SU-DHL-6 (cell line): ENCODE results near the gene EBF3.

ENCODE experiments used
- H2AFZ ChIP-seq: fragments of 200-600 bp; sonication (generic); 2 replicates; pipeline ENCODE4 v1.6.1; 2014; ENCODE audit warnings: low read depth, mild to moderate bottlenecking, moderate library complexity, mixed read lengths, antibody characterized with exemption, low read length; ENCODE audit not compliant: severe bottlenecking
- H3F3A ChIP-seq: fragments of 200-600 bp; shearing (Covaris generic); 2 replicates; pipeline ENCODE4 v1.6.0; 2016; ENCODE audit warnings: antibody characterized with exemption, mild to moderate bottlenecking; ENCODE audit not compliant: insufficient read depth
- H3K27ac ChIP-seq: fragments of 200-600 bp; sonication (generic); 2 replicates; pipeline ENCODE4 v1.5.1; 2016; ENCODE audit warnings: low read depth, mild to moderate bottlenecking, low read length, moderate library complexity, mixed read lengths
- H3K27me3 ChIP-seq: fragments of 200-600 bp; sonication (generic), shearing (Covaris generic); 2 replicates; pipeline ENCODE4 v1.6.0; 2014; ENCODE audit warnings: mild to moderate bottlenecking, low read length
- H3K36me3 ChIP-seq: fragments of 200-600 bp; sonication (generic); 2 replicates; pipeline ENCODE4 v1.6.1; 2014; ENCODE audit warnings: mild to moderate bottlenecking, low read length, mixed read lengths
- H3K4me2 ChIP-seq: fragments of 300-600, 200-600 bp; shearing (Covaris generic), sonication (generic); 2 replicates; pipeline ENCODE4 v1.6.0; 2014; ENCODE audit warnings: low read length, low read depth, mild to moderate bottlenecking; ENCODE audit not compliant: poor library complexity, severe bottlenecking
- H3K4me3 ChIP-seq: fragments of 200-600 bp; sonication (generic); 2 replicates; pipeline ENCODE4 v1.5.1; 2014; ENCODE audit warnings: antibody characterized with exemption, low read length, mild to moderate bottlenecking, mixed read lengths; ENCODE audit not compliant: insufficient read depth, poor library complexity, severe bottlenecking
- H3K79me2 ChIP-seq: fragments of 200-600 bp; sonication (generic); 2 replicates; pipeline ENCODE4 v1.6.1; 2014; ENCODE audit warnings: mild to moderate bottlenecking, low read length, moderate library complexity; ENCODE audit not compliant: insufficient read depth
- H3K9ac ChIP-seq: fragments of 200-600 bp; sonication (generic); 2 replicates; pipeline ENCODE4 v1.7.0; 2014; ENCODE audit warnings: mild to moderate bottlenecking, low read length
- H3K9me2 ChIP-seq: fragments of 200-600 bp; sonication (generic); replicated peaks from 2 replicates; pipeline ENCODE4 v1.6.1; 2014; ENCODE audit warnings: low read length; ENCODE audit not compliant: insufficient read depth
- H3K9me3 ChIP-seq: fragments of 200-600 bp; sonication (generic); 2 replicates; pipeline ENCODE4 v1.6.1; 2014; ENCODE audit warnings: low read length, mixed read lengths; ENCODE audit not compliant: insufficient read depth
- H4K20me1 ChIP-seq: fragments of 200-600 bp; sonication (generic); 2 replicates; pipeline ENCODE4 v1.6.1; 2014; ENCODE audit warnings: low read depth, mild to moderate bottlenecking, antibody characterized with exemption, low read length, moderate library complexity, mixed read lengths
- CTCF ChIP-seq: fragments of 200-600 bp; sonication (generic); IDR thresholded peaks from one replicate; pipeline ENCODE4 v1.5.1; 2017; ENCODE audit warnings: antibody characterized with exemption, mild to moderate bottlenecking, low read length, moderate library complexity; ENCODE audit not compliant: insufficient read depth, poor library complexity, severe bottlenecking
- EZH2phosphoT487 ChIP-seq: fragments of 200-600 bp; sonication (generic), shearing (Covaris generic); conservative IDR thresholded peaks from 2 replicates; pipeline ENCODE4 v1.6.1; 2018; ENCODE audit warnings: mild to moderate bottlenecking, antibody characterized with exemption, low read length, moderate library complexity, mixed read lengths

EBF3 gene

GRCh38 chr10:129860396-129860795, 103.7 kb downstream of the EBF3 start:
- Histone ChIP-seq H3F3A (no peaks in the 10 kb centered on the region), H3K9me3 (no peaks in the 10 kb centered on the region), H3K79me2 (no peaks in the 10 kb centered on the region), H4K20me1 (no peaks in the 10 kb centered on the region), H2AFZ (no peak overlapping the region), H3K4me2 (no peak overlapping the region), H3K27ac (no peak overlapping the region), H3K36me3 (no peaks in the 10 kb centered on the region), H3K4me3 (no peak overlapping the region), H3K9ac (no peak overlapping the region), H3K9me2 (no peaks in the 10 kb centered on the region), H3K27me3 (no peaks in the 10 kb centered on the region)
- TF ChIP-seq CTCF = no peak
- no peak for TF ChIP-seq EZH2phosphoT487

- no peak overlapping the region for H3K9ac ChIP-seq
- H3K4me3 ChIP-seq = no peak overlapping the region
- H3K4me2 ChIP-seq = no peak overlapping the region
- H3K79me2 ChIP-seq = no peaks in the 10 kb centered on the region
- H4K20me1 ChIP-seq = no peaks in the 10 kb centered on the region
- H3K27ac ChIP-seq = no peak overlapping the region
- no peaks in the 10 kb centered on the region for H3K36me3 ChIP-seq
- H2AFZ ChIP-seq = no peak overlapping the region
- TF ChIP-seq CTCF = no peak
- no peak for TF ChIP-seq EZH2phosphoT487
- H3F3A ChIP-seq = no peaks in the 10 kb centered on the region
- no peaks in the 10 kb centered on the region for H3K9me2 ChIP-seq
- no peaks in the 10 kb centered on the region for H3K9me3 ChIP-seq
- no peaks in the 10 kb centered on the region for H3K27me3 ChIP-seq
Measured at GRCh38 chr10:129859536-129859935, 104.5 kb downstream of the EBF3 start.

GRCh38 chr10:129857242-129857960, 106.7 kb downstream of the EBF3 start:
- no peaks in the 10 kb centered on the region for H3K79me2 ChIP-seq
- no peak overlapping the region for H2AFZ ChIP-seq
- TF ChIP-seq EZH2phosphoT487 (no peak), CTCF (no peak)
- H3K4me2 ChIP-seq = no peak overlapping the region
- no peaks in the 10 kb centered on the region for H3K9me2 ChIP-seq
- H3K9me3 ChIP-seq = no peaks in the 10 kb centered on the region
- no peak overlapping the region for H3K9ac ChIP-seq
- no peaks in the 10 kb centered on the region for H3K36me3 ChIP-seq
- H4K20me1 ChIP-seq = no peaks in the 10 kb centered on the region
- H3F3A ChIP-seq = no peaks in the 10 kb centered on the region
- H3K27me3 ChIP-seq = no peaks in the 10 kb centered on the region
- no peak overlapping the region for H3K4me3 ChIP-seq
- H3K27ac ChIP-seq = no peak overlapping the region
